ENCODE data around the gene KRTAP9-6. TPM values are rescaled to one million over a fixed set of nuclear protein-coding genes. Genes with fewer than 3 reads are reported as not detected.
"Not testable (repeated sequence)": the region's sequence is repeated elsewhere in the genome, so short reads cannot be mapped to it uniquely, and the experiment has no call there.

Gene KRTAP9-6
- total and polyA plus RNA-seq, 2 donors (not counting 3 experiments of a cell fraction or from before 2014, with no cell fraction given) = not detected

DNA sequence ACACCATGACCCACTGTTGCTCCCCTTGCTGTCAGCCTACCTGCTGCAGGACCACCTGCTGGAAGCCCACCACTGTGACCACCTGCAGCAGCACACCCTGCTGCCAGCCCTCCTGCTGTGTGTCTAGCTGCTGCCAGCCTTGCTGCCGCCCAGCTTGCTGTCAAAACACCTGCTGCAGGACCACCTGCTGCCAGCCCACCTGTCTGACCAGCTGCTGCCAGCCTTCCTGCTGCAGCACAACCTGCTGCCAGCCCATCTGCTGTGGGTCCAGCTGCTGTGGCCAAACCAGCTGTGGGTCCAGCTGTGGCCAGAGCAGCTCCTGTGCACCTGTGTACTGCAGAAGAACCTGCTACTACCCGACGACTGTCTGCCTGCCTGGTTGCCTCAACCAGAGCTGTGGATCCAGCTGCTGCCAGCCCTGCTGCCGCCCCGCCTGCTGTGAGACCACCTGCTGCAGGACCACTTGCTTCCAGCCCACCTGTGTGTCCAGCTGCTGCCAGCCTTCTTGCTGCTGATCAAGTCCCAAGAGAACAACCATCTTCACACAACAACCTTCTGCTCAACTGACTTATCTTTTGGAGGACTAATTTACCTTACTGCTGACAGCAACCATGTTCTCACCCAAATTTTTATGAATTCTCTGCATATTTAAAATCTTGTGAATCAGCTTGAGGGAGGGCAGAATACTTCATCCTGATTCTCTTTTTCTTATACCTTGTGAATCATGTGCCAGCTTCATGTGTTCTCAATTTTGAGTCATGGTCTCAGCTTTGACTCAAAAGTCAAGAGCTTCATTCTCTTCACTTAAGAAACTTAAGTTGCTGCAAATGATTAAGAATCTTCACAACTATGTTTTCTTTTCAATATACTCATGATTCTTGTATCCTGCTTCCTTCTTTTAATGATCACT, 9.5 kb upstream of the KRTAP9-6 start, which contains the start of gene KRTAP9-9:
KRTAP9-9 (plus strand) TSS at position 4 of the 910 bp plus-strand sequence.
- H3K9me1 ChIP-seq (replicated peaks; ENCODE audit: control insufficient read depth, extremely low read depth, insufficient read depth, low read length); BruUV-seq (replicated peaks); H3K4me2 ChIP-seq (ENCODE audit: insufficient read depth, low read length); H3K27ac ChIP-seq (ENCODE audit: insufficient read depth, low read depth, low read length); dilution Hi-C loops (cut with MboI; ENCODE audit: extremely low pct_ligation_motif_present, low sequenced_read_pairs); POLR2A ChIA-PET; H4K20me1 ChIP-seq (replicated peaks; ENCODE audit: control insufficient read depth, extremely low read depth, insufficient read depth, low read length); intact Hi-C loops (cut with micrococcal nuclease); H3K4me1 ChIP-seq (ENCODE audit: control insufficient read depth, extremely low read depth, insufficient read depth, low read length); H3K9me3 ChIP-seq (replicated peaks; ENCODE audit: control insufficient read depth, insufficient read depth, low read length); H2AFZ ChIP-seq (ENCODE audit: low read depth, low read length); H3K79me2 ChIP-seq (ENCODE audit: control insufficient read depth, insufficient read depth, low read length); H3K27me3 ChIP-seq (ENCODE audit: control insufficient read depth in 2 of 2, insufficient read depth in 2 of 2, low read length in 2 of 2); H3K9ac ChIP-seq (replicated peaks; ENCODE audit: extremely low read depth, insufficient read depth, low read length); FAIRE-seq; H3K36me3 ChIP-seq (ENCODE audit: control insufficient read depth in 2 of 2, extremely low read depth in 1 of 2, insufficient read depth in 2 of 2, low read length in 2 of 2); H3K4me3 ChIP-seq (replicated peaks in 1 of 3; ENCODE audit: insufficient read depth in 1 of 3, low read depth in 1 of 3, low read length in 3 of 3); CTCF ChIA-PET: not testable (repeated sequence)
- DNase-seq (ENCODE audit: low read depth, low spot score) = peak; percentile 0

DNA sequence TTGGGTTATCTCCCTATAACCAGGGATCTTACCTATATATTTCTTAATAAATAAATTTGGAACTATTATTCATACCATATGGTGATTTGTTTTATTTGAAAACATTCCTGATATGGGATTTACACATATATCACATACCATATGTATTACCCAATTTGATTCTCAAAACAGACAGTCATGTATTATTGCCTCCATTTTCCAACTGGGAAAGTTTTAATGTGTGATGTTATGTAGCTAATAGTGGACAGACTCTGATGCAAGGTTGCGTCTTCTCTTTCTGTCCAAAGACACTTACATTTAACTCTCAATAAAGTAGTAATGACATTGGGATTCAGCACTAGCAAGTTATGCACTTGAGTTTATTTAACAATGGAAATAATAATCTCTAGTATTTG, 8.9 kb upstream of the KRTAP9-6 start:
- Histone ChIP-seq H3K4me2 (ENCODE audit: insufficient read depth, low read length) (no peak overlapping the region), H3K36me3 (ENCODE audit: control insufficient read depth in 2 of 2, extremely low read depth in 1 of 2, insufficient read depth in 2 of 2, low read length in 2 of 2) (no peaks in the 10 kb centered on the region), H3K4me1 (ENCODE audit: control insufficient read depth, extremely low read depth, insufficient read depth, low read length) (no peaks in the 10 kb centered on the region), H3K4me3 (replicated peaks in 1 of 3; ENCODE audit: insufficient read depth in 1 of 3, low read depth in 1 of 3, low read length in 3 of 3) (no peak overlapping the region), H3K79me2 (ENCODE audit: control insufficient read depth, insufficient read depth, low read length) (no peaks in the 10 kb centered on the region), H4K20me1 (replicated peaks; ENCODE audit: control insufficient read depth, extremely low read depth, insufficient read depth, low read length) (no peaks in the 10 kb centered on the region), H3K9me3 (replicated peaks; ENCODE audit: control insufficient read depth, insufficient read depth, low read length) (no peaks in the 10 kb centered on the region), H2AFZ (ENCODE audit: low read depth, low read length) (no peak overlapping the region), H3K27me3 (ENCODE audit: control insufficient read depth in 2 of 2, insufficient read depth in 2 of 2, low read length in 2 of 2) (no peaks in the 10 kb centered on the region), H3K27ac (ENCODE audit: insufficient read depth, low read depth, low read length) (no peak overlapping the region), H3K9me1 (replicated peaks; ENCODE audit: control insufficient read depth, extremely low read depth, insufficient read depth, low read length) (no peaks in the 10 kb centered on the region), H3K9ac (replicated peaks; ENCODE audit: extremely low read depth, insufficient read depth, low read length) (no peak overlapping the region)
- intact Hi-C loops (cut with micrococcal nuclease) = no loop called here
- ChIA-PET POLR2A (no interaction called here), CTCF (no interaction called here)
- TF ChIP-seq JUN (IDR thresholded peaks at IDR 0.05; ENCODE audit: borderline replicate concordance, insufficient read depth, insufficient read length, low read depth) (no peak), POLR2A (IDR thresholded peaks at IDR 0.05; ENCODE audit: low read depth, low read length) (no peak), FOS (IDR thresholded peaks at IDR 0.05; ENCODE audit: borderline replicate concordance, insufficient read depth, low read length) (no peak), MYC (IDR thresholded peaks at IDR 0.05; ENCODE audit: low read depth, low read length) (no peak), GATA2 (IDR thresholded peaks at IDR 0.05; ENCODE audit: insufficient read depth, insufficient read length, low read depth, low read length) (no peak), EZH2 (IDR thresholded peaks at IDR 0.05; ENCODE audit: borderline replicate concordance, low read depth, low read length, severe bottlenecking) (no peak), POLR2AphosphoS5 (IDR thresholded peaks at IDR 0.05; ENCODE audit: insufficient read depth, low read depth, low read length) (no peak)
- TF ChIP-seq, protein P1, sequence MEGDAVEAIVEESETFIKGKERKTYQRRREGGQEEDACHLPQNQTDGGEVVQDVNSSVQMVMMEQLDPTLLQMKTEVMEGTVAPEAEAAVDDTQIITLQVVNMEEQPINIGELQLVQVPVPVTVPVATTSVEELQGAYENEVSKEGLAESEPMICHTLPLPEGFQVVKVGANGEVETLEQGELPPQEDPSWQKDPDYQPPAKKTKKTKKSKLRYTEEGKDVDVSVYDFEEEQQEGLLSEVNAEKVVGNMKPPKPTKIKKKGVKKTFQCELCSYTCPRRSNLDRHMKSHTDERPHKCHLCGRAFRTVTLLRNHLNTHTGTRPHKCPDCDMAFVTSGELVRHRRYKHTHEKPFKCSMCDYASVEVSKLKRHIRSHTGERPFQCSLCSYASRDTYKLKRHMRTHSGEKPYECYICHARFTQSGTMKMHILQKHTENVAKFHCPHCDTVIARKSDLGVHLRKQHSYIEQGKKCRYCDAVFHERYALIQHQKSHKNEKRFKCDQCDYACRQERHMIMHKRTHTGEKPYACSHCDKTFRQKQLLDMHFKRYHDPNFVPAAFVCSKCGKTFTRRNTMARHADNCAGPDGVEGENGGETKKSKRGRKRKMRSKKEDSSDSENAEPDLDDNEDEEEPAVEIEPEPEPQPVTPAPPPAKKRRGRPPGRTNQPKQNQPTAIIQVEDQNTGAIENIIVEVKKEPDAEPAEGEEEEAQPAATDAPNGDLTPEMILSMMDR (IDR thresholded peaks at IDR 0.05; ENCODE audit: extremely low read depth in 1 of 2, insufficient read depth in 1 of 2, low read depth in 1 of 2, low read length in 2 of 2) = no peak
- TF ChIP-seq, protein P2, sequence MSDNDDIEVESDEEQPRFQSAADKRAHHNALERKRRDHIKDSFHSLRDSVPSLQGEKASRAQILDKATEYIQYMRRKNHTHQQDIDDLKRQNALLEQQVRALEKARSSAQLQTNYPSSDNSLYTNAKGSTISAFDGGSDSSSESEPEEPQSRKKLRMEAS (IDR thresholded peaks at IDR 0.05; ENCODE audit: insufficient read depth, insufficient read length) = no peak
- DNase-seq (ENCODE audit: low read depth, low spot score) (no peak), FAIRE-seq (no peak)
- dilution Hi-C loops (cut with MboI; ENCODE audit: extremely low pct_ligation_motif_present, low sequenced_read_pairs) = no loop called here
- no TSS peak for BruUV-seq (replicated peaks)

Measured in endothelial cell of umbilical vein (primary cell).